ENCODE measurements around the gene ANXA2R. TPM values are rescaled to one million over a fixed set of nuclear protein-coding genes. Genes with fewer than 3 reads are reported as not detected.

ANXA2R gene
- total RNA-seq, 1 experiment from 2014 or later = 8.9 TPM

- no peaks in the 10 kb centered on the region for H3K36me3 ChIP-seq (ENCODE audit: low read depth, low read length)
- H4K20me1 ChIP-seq (ENCODE audit: low read length) = no peaks in the 10 kb centered on the region
- ChIA-PET CTCF (no interaction called here), POLR2A (ENCODE audit: unreplicated experiment) (no interaction called here)
- H3K9me3 ChIP-seq (ENCODE audit: low read length) = no peaks in the 10 kb centered on the region
- TF ChIP-seq CTCF (conservative IDR thresholded peaks at IDR 0.05; ENCODE audit: low read depth, low read length) = no peak
- TF ChIP-seq EZH2phosphoT487 (IDR thresholded peaks at IDR 0.05; ENCODE audit: borderline replicate concordance, low read length) = no peak
- TF ChIP-seq EZH2 (IDR thresholded peaks at IDR 0.05; ENCODE audit: low read length, unreplicated experiment) = no peak
- intact Hi-C loops (cut with micrococcal nuclease) = no loop called here
- BruUV-seq (replicated peaks) = no TSS peak
- H3K4me3 ChIP-seq (ENCODE audit: low read length) = no peak overlapping the region
- H3K9ac ChIP-seq (ENCODE audit: low read length) = no peak overlapping the region
- no peaks in the 10 kb centered on the region for H3K79me2 ChIP-seq (ENCODE audit: low read length)
- H3K4me2 ChIP-seq (ENCODE audit: low read length) = no peak overlapping the region
- H3K27me3 ChIP-seq (ENCODE audit: low read length) = no peaks in the 10 kb centered on the region
- H2AFZ ChIP-seq (ENCODE audit: low read length) = no peak overlapping the region
- no peaks in the 10 kb centered on the region for H3K4me1 ChIP-seq (ENCODE audit: insufficient read depth, low read length)
- DNase-seq = no peak
- no peak overlapping the region for H3K27ac ChIP-seq (ENCODE audit: low read length)
- no peaks in the 10 kb centered on the region for H3K9me2 ChIP-seq (replicated peaks; ENCODE audit: low read length)
- no peak for ATAC-seq
- H3F3A ChIP-seq (ENCODE audit: low read length, unreplicated experiment) = no peaks in the 10 kb centered on the region
Observed at GRCh38 chr5:42992088-42992879, 47.8 kb downstream of the ANXA2R start.

GRCh38 chr5:42991404-42992087 lies 48.6 kb downstream of the ANXA2R start:
- Histone ChIP-seq H3K27ac (ENCODE audit: low read length) (no peak overlapping the region), H3F3A (ENCODE audit: low read length, unreplicated experiment) (no peaks in the 10 kb centered on the region), H3K4me3 (ENCODE audit: low read length) (no peak overlapping the region), H3K9ac (ENCODE audit: low read length) (no peak overlapping the region), H2AFZ (ENCODE audit: low read length) (no peak overlapping the region), H3K4me1 (ENCODE audit: insufficient read depth, low read length) (peaks cover 3% of the 10 kb centered on the region), H3K4me2 (ENCODE audit: low read length) (no peak overlapping the region), H3K36me3 (ENCODE audit: low read depth, low read length) (no peaks in the 10 kb centered on the region), H3K9me3 (ENCODE audit: low read length) (no peaks in the 10 kb centered on the region), H4K20me1 (ENCODE audit: low read length) (no peaks in the 10 kb centered on the region), H3K27me3 (ENCODE audit: low read length) (no peaks in the 10 kb centered on the region), H3K9me2 (replicated peaks; ENCODE audit: low read length) (no peaks in the 10 kb centered on the region), H3K79me2 (ENCODE audit: low read length) (no peaks in the 10 kb centered on the region)
- ATAC-seq (no peak), DNase-seq (no peak)
- CTCF ChIA-PET = no interaction called here
- POLR2A ChIA-PET (ENCODE audit: unreplicated experiment) = no interaction called here
- TF ChIP-seq EZH2phosphoT487 (IDR thresholded peaks at IDR 0.05; ENCODE audit: borderline replicate concordance, low read length) = no peak
- no peak for TF ChIP-seq CTCF (conservative IDR thresholded peaks at IDR 0.05; ENCODE audit: low read depth, low read length)
- no peak for TF ChIP-seq EZH2 (IDR thresholded peaks at IDR 0.05; ENCODE audit: low read length, unreplicated experiment)
- intact Hi-C loops (cut with micrococcal nuclease) = no loop called here
- no TSS peak for BruUV-seq (replicated peaks)

GRCh38 chr5:42990892-42991291 lies 49.2 kb downstream of the ANXA2R start:
- CTCF ChIA-PET = no interaction called here
- no peaks in the 10 kb centered on the region for H3K9me3 ChIP-seq (ENCODE audit: low read length)
- peaks cover 10% of the 10 kb centered on the region for H3K4me1 ChIP-seq (ENCODE audit: insufficient read depth, low read length)
- no peak overlapping the region for H3K4me3 ChIP-seq (ENCODE audit: low read length)
- POLR2A ChIA-PET (ENCODE audit: unreplicated experiment) = no interaction called here
- H4K20me1 ChIP-seq (ENCODE audit: low read length) = no peaks in the 10 kb centered on the region
- TF ChIP-seq EZH2phosphoT487 (IDR thresholded peaks at IDR 0.05; ENCODE audit: borderline replicate concordance, low read length) (no peak), EZH2 (IDR thresholded peaks at IDR 0.05; ENCODE audit: low read length, unreplicated experiment) (no peak), CTCF (conservative IDR thresholded peaks at IDR 0.05; ENCODE audit: low read depth, low read length) (no peak)
- intact Hi-C loops (cut with micrococcal nuclease) = no loop called here
- H3K27me3 ChIP-seq (ENCODE audit: low read length) = no peaks in the 10 kb centered on the region
- no peak overlapping the region for H3K9ac ChIP-seq (ENCODE audit: low read length)
- no peak overlapping the region for H2AFZ ChIP-seq (ENCODE audit: low read length)
- H3K27ac ChIP-seq (ENCODE audit: low read length) = no peak overlapping the region
- no peaks in the 10 kb centered on the region for H3K9me2 ChIP-seq (replicated peaks; ENCODE audit: low read length)
- no peak for DNase-seq
- no peak for ATAC-seq
- no peak overlapping the region for H3K4me2 ChIP-seq (ENCODE audit: low read length)
- no peaks in the 10 kb centered on the region for H3K36me3 ChIP-seq (ENCODE audit: low read depth, low read length)
- BruUV-seq (replicated peaks) = no TSS peak
- no peaks in the 10 kb centered on the region for H3K79me2 ChIP-seq (ENCODE audit: low read length)
- no peaks in the 10 kb centered on the region for H3F3A ChIP-seq (ENCODE audit: low read length, unreplicated experiment)
